ENCODE measurements around the gene FHIT.

The FHIT gene

DNA sequence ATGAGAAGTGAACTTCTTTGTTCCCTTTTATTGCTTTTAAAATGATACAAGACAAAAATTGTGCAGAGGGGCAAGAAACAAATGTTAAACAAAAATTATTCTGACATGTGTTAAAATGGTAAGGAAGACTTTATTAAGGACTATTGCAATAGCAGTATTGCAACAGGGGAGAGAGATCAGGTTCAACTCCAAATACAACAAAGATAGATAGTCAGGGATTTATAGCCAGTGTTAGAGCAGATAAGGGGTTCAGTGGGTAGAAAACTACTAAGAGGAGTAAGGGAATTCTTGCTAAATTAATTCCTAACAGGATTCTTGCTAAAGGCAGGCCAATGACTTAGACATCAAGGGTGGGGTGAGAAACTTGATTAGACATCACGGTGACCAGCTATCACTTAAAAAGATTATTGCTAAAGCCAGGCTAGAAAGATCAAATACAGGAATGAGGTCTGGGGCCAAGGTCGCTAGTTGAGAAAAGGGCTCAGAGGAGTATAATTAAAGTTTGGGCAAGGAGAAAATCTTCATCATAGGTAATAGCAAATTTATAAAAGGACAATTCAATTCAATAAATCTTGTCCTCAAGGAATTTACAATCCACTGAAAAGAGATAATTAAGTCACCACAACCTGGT is 81.5 kb downstream of the FHIT start:
- no peak for DNase-seq

GRCh38 chr3:61168286-61168685 is 83.0 kb downstream of the FHIT start:
- no peak for DNase-seq

GRCh38 chr3:61162965-61163364 is 88.3 kb downstream of the FHIT start:
- DNase-seq = no peak

DNA sequence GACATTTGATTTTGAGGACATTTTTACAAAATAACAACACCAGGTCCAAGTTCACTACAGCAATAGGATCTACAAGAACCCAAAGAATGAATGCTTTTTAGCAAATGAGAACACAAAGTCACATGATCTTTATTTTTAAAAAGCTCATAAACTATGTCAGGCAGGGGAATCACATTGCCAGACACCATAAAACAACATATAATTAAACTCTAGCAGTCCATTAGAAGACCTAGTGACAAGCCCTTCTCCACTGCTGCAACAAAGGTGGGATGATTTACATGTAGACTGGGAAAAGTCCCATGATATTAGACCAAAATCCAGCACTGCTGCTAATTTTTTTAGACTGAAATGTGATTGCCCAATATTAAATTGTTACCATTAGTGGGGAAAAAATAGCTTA is 92.6 kb downstream of the FHIT start:
- no peak for DNase-seq

GRCh38 chr3:61158216-61158615 is 93.0 kb downstream of the FHIT start:
- no peak for DNase-seq

DNA sequence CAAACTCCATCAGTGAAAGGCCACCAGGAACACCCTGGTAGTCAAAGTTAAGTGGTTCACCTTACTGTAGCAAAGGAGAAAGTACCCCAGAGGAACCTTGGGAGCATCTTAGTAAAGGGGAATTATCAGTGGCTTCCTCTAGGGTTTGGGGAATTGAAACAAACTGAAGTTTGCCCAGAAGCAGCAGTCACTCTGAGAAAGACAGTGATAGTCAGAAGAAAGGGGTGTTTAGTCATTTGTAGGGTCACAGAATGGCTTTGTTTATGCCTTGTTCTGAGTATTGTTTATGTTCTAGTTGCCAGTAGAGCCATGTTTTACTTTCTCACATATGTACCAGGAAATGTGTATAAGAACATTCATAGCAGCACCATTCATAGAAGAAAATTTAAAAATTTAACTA is 93.8 kb downstream of the FHIT start:
- DNase-seq = no peak

DNA sequence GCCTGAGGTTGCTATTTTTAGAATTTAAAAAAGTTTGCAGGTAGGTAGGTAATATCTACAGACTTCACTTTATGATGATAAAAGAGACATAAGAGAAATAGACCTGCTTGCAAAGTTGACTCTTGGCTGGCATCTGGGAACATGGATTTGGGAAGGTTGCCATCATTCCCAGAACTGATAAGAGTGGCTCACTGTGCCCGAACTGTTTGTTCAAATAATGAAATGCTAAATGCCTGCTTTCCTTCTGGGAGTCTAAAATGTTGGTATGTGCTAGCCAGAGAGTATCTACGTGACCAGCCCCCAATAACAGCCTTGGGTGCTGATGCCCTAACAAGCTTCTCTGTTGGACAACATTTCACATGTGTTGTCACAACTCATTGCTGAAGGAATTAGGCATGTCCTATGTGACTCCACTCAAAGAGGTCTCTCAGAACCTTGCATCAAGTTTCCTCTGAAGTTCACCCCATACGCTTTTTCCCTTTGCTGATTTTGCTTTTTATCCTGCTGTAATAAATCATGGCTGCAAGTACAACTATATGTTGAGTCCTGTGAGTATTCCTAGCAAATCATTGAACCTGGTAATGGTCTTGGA is 95.5 kb downstream of the FHIT start:
- no peak for DNase-seq

GRCh38 chr3:61154457-61155198 is 96.6 kb downstream of the FHIT start:
- no peak for DNase-seq

GRCh38 chr3:61152071-61152470 is 99.2 kb downstream of the FHIT start:
- no peak for DNase-seq

GRCh38 chr3:61149236-61149635 is 102.0 kb downstream of the FHIT start:
- no peak for DNase-seq

DNA sequence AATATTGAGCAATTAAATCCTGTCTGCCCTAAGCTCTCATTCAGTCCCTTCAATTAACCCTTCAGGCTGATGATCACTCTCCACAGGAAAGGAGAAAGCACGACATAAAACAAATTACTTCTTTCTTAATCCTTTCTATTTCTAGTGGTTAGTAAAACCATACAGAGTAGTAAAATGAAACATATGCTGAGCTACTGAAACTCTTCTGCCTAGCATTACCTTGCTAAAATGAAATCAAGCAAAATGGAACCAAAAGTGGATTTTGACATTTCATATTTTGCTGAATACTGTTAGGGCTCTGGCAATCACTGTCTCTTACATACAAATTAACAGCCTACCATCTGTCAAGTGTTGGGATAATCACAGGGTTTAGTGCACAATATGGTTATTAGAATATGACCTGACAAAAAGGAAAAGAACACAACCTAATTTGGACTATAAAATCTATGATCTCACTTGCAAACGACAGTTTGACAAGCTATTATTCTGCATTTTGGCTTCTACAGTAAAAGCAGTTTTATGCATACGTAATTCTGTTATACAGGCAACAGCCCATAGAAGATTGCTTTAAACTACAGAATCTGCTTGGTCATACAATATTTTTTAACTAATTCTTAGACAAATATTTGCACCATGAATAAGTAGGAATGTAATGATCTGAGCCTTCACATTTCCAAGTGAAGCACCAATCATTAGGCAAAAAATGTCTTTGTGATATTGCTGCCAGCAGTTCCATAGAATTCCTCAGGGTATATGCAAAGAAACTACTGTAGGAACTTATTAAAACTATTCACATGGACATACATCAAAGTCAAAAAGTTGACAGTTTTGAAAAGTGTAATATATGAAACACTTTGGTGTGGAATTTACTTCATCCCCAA is 105.0 kb downstream of the FHIT start:
- DNase-seq = no peak

DNA sequence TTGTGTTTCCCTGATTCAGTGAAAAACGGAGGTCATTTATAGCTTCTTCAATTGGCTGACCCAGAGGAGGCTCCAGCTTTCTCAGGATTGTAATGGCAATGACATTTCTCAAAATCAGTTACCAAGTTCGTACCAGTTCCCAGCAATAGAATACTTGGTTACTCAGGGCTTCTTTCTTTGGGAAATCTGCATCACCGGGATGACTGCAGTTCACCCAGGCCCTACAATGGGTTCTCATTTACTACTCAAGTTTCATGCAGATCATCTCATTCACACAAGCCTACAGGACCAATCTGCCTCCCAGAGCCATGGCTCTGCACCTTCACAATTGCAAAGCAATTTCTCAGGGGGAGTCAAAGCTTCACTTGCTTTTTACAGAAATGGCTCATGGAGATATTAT is 109.6 kb downstream of the FHIT start:
- no peak for DNase-seq

- DNase-seq = no peak
Observed at GRCh38 chr3:61141227-61141626, 110.0 kb downstream of the FHIT start.

DNA sequence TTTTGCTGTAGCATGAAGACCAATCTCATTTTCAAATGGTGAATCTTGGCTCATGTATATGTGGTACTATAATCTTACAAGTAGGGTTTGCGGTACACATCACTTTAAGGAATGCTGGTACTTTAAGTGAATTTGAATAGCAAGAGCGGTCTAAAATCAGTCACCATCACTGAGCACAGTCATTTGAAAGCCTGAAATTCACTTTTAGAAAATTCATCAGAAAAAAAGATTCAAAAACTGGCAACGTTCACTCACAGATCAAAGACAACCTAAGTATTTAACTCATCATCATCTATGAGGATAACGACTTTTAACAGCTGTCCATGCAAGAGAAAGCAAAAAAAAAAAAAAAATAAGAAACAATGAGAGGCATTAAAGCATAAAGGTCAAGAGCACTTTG is 111.6 kb downstream of the FHIT start:
- no peak for DNase-seq

- no peak for DNase-seq
Observed at GRCh38 chr3:61138401-61138800, 112.9 kb downstream of the FHIT start.

DNA sequence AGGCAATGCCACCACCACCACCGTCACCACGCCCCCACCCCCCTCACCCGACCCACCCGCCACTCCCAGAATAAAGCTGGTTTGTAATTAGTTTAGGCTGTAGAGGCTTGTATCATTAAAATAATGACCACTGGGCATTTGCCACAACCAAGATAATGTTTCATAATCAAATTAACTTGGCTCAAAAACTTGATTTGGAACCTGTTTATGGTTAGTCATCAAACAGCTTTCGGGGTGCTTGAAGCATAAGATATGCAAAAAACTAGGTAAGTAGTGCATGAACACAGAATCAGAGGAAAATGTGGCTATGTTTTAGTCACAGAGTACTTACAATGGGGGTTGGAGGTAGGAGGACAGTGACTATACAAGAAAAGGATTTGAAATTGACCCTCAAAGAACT is 115.1 kb downstream of the FHIT start:
- no peak for DNase-seq

DNA sequence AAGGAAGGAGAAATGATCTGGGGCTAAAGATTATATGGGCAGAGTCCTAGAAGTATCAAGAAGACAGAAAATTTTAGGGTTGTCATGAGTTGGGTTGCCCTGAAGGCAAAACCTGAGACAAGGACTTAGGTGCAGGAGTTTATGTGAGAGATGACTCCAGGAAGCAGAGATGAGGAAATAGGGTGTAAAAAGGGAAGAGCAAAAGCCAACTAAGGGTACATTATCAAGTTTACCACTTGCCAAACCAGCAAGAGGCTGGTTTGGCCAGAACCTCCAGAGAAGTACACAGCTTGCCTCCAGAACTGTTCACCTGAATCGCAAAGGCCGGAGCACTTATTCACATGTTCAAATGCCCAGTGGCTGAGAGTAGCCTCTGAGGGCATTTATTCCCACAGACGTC is 116.7 kb downstream of the FHIT start:
- no peak for DNase-seq

GRCh38 chr3:61132062-61132461 is 119.2 kb downstream of the FHIT start:
- DNase-seq = no peak

DNA sequence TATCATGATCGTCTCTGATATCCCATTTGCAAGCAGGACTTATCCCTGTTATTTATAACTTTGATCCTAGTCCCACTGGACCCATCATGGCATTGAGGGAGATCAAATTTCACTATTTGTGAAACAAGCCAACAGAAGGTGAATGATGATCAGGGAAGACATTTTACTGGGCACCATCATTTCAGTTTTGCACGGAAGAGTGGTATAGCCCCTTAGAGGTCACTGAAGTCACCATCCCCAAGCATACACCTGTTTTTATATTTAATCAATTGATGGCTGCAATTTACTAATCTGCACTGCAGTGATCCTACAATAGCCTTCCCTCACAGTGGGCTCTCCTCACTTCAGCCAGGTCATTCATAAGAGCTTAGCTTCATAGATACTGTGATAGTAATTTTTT is 132.4 kb downstream of the FHIT start:
- no peak for DNase-seq

GRCh38 chr3:61117045-61117898 is 134.0 kb downstream of the FHIT start:
- DNase-seq = no peak

DNA sequence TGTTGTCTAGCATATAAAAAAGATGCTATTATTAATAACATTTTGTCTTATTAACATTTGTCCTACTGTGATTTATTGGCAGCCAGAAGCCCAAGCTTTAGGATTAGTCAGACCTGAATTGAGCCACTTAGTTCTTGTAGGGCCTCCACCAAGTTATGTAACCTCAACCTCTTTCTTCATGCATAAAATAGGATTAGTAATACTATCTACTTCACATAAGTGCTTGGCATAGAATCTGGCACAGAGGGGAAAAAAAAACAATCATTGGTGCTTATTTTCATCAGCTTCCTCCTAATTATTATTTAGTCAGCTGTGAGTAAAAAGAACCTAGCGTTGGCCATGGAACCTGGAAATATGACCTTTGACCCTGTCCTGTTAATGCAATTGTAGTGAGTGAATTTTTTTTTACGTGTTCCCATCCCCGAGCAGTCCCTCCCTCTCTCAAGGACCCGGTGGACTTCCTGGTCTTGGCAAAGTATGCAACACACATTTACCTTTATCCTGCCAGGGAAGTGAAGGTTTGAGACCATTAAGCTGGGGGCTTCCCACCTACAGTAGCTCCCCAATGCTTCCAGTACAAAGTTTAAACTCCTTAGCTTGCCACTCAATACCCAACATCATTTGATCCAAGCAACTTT is 136.8 kb downstream of the FHIT start:
- no peak for DNase-seq

DNA sequence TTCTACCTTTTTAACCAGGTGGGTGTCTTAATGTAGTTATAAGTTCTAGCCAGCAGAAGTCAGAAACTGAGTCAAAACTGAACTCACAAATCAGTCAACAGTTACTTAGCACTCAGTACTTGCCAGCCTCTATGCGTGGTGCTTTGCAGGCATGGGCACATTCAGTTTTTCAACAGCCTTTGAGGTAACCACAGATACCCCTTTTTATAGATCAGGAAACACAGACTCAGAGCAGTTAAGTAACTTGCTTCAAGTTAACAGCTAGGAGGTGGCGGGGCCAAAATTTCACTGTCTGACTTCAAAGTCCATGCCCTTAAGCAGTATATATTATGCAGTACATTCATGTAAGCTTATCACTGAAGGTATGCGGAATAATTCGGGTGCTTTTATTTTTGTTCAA is 139.4 kb downstream of the FHIT start:
- DNase-seq = no peak
